Measurements from ENCODE around the gene CRHBP. TPM values are rescaled to one million over a fixed set of nuclear protein-coding genes. Genes with fewer than 3 reads are reported as not detected.

The CRHBP gene
- total and polyA plus RNA-seq, 2 donors (not counting 3 experiments of a cell fraction or from before 2014, with no cell fraction given), result 0.08 to 0.51 TPM

GRCh38 chr5:76953551-76954382 lies 922 bp downstream of the CRHBP start:
- no peak for FAIRE-seq
- H3K4me3 ChIP-seq (replicated peaks in 1 of 3; ENCODE audit: insufficient read depth in 1 of 3, low read depth in 1 of 3, low read length in 3 of 3), result peak overlapping the region in 1 of 3 experiments; percentile 9
- H3K9me1 ChIP-seq (replicated peaks; ENCODE audit: control insufficient read depth, extremely low read depth, insufficient read depth, low read length), result no peaks in the 10 kb centered on the region
- intact Hi-C loops (cut with micrococcal nuclease), result no loop called here
- BruUV-seq (replicated peaks), result no TSS peak
- peaks cover 29 to 42% of the 10 kb centered on the region in 2 experiments for H3K27me3 ChIP-seq (ENCODE audit: control insufficient read depth in 2 of 2, insufficient read depth in 2 of 2, low read length in 2 of 2)
- no peaks in the 10 kb centered on the region for H3K36me3 ChIP-seq (ENCODE audit: control insufficient read depth in 2 of 2, extremely low read depth in 1 of 2, insufficient read depth in 2 of 2, low read length in 2 of 2)
- no peaks in the 10 kb centered on the region for H3K79me2 ChIP-seq (ENCODE audit: control insufficient read depth, insufficient read depth, low read length)
- POLR2A ChIA-PET, result no interaction called here
- H3K9me3 ChIP-seq (replicated peaks; ENCODE audit: control insufficient read depth, insufficient read depth, low read length), result no peaks in the 10 kb centered on the region
- no peak for TF ChIP-seq FOS (IDR thresholded peaks at IDR 0.05; ENCODE audit: borderline replicate concordance, insufficient read depth, low read length)
- TF ChIP-seq POLR2A (IDR thresholded peaks at IDR 0.05; ENCODE audit: low read depth, low read length), result no peak
- TF ChIP-seq MAX (IDR thresholded peaks at IDR 0.05; ENCODE audit: insufficient read depth, insufficient read length), result no peak
- no peak for TF ChIP-seq POLR2AphosphoS5 (IDR thresholded peaks at IDR 0.05; ENCODE audit: insufficient read depth, low read depth, low read length)
- no peak for TF ChIP-seq GATA2 (IDR thresholded peaks at IDR 0.05; ENCODE audit: insufficient read depth, insufficient read length, low read depth, low read length)
- peak; percentile 83 for TF ChIP-seq EZH2 (IDR thresholded peaks at IDR 0.05; ENCODE audit: borderline replicate concordance, low read depth, low read length, severe bottlenecking)
- peak overlapping the region; percentile 21 for H3K4me2 ChIP-seq (ENCODE audit: insufficient read depth, low read length)
- CTCF ChIA-PET, result no interaction called here
- dilution Hi-C loops (cut with MboI; ENCODE audit: extremely low pct_ligation_motif_present, low sequenced_read_pairs), result no loop called here
- DNase-seq (ENCODE audit: low read depth, low spot score), result peak; percentile 20
- no peak overlapping the region for H3K27ac ChIP-seq (ENCODE audit: insufficient read depth, low read depth, low read length)
- H2AFZ ChIP-seq (ENCODE audit: low read depth, low read length), result no peak overlapping the region
- no peak overlapping the region for H3K9ac ChIP-seq (replicated peaks; ENCODE audit: extremely low read depth, insufficient read depth, low read length)
- H4K20me1 ChIP-seq (replicated peaks; ENCODE audit: control insufficient read depth, extremely low read depth, insufficient read depth, low read length), result no peaks in the 10 kb centered on the region
- peaks cover 6% of the 10 kb centered on the region for H3K4me1 ChIP-seq (ENCODE audit: control insufficient read depth, extremely low read depth, insufficient read depth, low read length)

- no peak for TF ChIP-seq MYC (IDR thresholded peaks at IDR 0.05; ENCODE audit: low read depth, low read length)
- no peak for TF ChIP-seq MAX (IDR thresholded peaks at IDR 0.05; ENCODE audit: insufficient read depth, insufficient read length)
- TF ChIP-seq POLR2AphosphoS5 (IDR thresholded peaks at IDR 0.05; ENCODE audit: insufficient read depth, low read depth, low read length), result no peak
- TF ChIP-seq GATA2 (IDR thresholded peaks at IDR 0.05; ENCODE audit: insufficient read depth, insufficient read length, low read depth, low read length), result no peak
- TF ChIP-seq EZH2 (IDR thresholded peaks at IDR 0.05; ENCODE audit: borderline replicate concordance, low read depth, low read length, severe bottlenecking), result no peak
- no peak for TF ChIP-seq FOS (IDR thresholded peaks at IDR 0.05; ENCODE audit: borderline replicate concordance, insufficient read depth, low read length)
- TF ChIP-seq JUN (IDR thresholded peaks at IDR 0.05; ENCODE audit: borderline replicate concordance, insufficient read depth, insufficient read length, low read depth), result no peak
- TF ChIP-seq CTCF (IDR thresholded peaks at IDR 0.05; ENCODE audit: extremely low read depth in 1 of 2, insufficient read depth in 1 of 2, low read depth in 1 of 2, low read length in 2 of 2), result no peak
- no peak for TF ChIP-seq POLR2A (IDR thresholded peaks at IDR 0.05; ENCODE audit: low read depth, low read length)
- dilution Hi-C loops (cut with MboI; ENCODE audit: extremely low pct_ligation_motif_present, low sequenced_read_pairs), result no loop called here
- Histone ChIP-seq H3K27ac (ENCODE audit: insufficient read depth, low read depth, low read length) (no peak overlapping the region), H3K36me3 (ENCODE audit: control insufficient read depth in 2 of 2, extremely low read depth in 1 of 2, insufficient read depth in 2 of 2, low read length in 2 of 2) (no peaks in the 10 kb centered on the region), H4K20me1 (replicated peaks; ENCODE audit: control insufficient read depth, extremely low read depth, insufficient read depth, low read length) (no peaks in the 10 kb centered on the region), H3K9me3 (replicated peaks; ENCODE audit: control insufficient read depth, insufficient read depth, low read length) (no peaks in the 10 kb centered on the region), H3K9me1 (replicated peaks; ENCODE audit: control insufficient read depth, extremely low read depth, insufficient read depth, low read length) (no peaks in the 10 kb centered on the region), H3K4me2 (ENCODE audit: insufficient read depth, low read length) (no peak overlapping the region), H3K27me3 (ENCODE audit: control insufficient read depth in 2 of 2, insufficient read depth in 2 of 2, low read length in 2 of 2) (peaks cover 29 to 42% of the 10 kb centered on the region in 2 experiments), H3K9ac (replicated peaks; ENCODE audit: extremely low read depth, insufficient read depth, low read length) (no peak overlapping the region), H3K4me1 (ENCODE audit: control insufficient read depth, extremely low read depth, insufficient read depth, low read length) (peaks cover 12% of the 10 kb centered on the region), H3K4me3 (replicated peaks in 1 of 3; ENCODE audit: insufficient read depth in 1 of 3, low read depth in 1 of 3, low read length in 3 of 3) (no peak overlapping the region), H3K79me2 (ENCODE audit: control insufficient read depth, insufficient read depth, low read length) (no peaks in the 10 kb centered on the region), H2AFZ (ENCODE audit: low read depth, low read length) (no peak overlapping the region)
- ChIA-PET POLR2A (no interaction called here), CTCF (no interaction called here)
- FAIRE-seq (no peak), DNase-seq (ENCODE audit: low read depth, low spot score) (no peak)
- intact Hi-C loops (cut with micrococcal nuclease), result no loop called here
- BruUV-seq (replicated peaks), result no TSS peak
These were observed 1.5 kb downstream of the CRHBP start for GRCh38 chr5:76954383-76954763.
